K562 (cell line): ENCODE data around the gene SS18L1. TPM values are rescaled to one million over a fixed set of nuclear protein-coding genes. Genes with fewer than 3 reads are reported as not detected.
A peak's percentile ranks its signal among the peaks of the same experiment; 100 is the strongest.

Experiments
- ATAC-seq: fragments of 200-7000 bp; cut with Tn5 transposase; 3 replicates; pipeline ENCODE4 v1.9.1; 2020; ENCODE audit warnings: moderate library complexity
- BruUV-seq: library from RNA; stranded (reverse); fragments of 400-500 nt; replicated peaks from 2 replicates; lab custom pipeline; 2021; lab: Mats Ljungman, UMichigan
- CTCF ChIA-PET: fragments of 300-600 bp; formaldehyde crosslinking; extraction: SDS; loops from one replicate; lab custom pipeline; 2021; ENCODE audit warnings: low intra/inter-chr PET ratio; lab: Yijun Ruan, JAX
- POLR2A ChIA-PET: fragments of 300-600, 350-650 bp; sonication (Branson Sonifier 250); formaldehyde crosslinking; extraction: SDS; loops from one replicate; lab custom pipeline; 2021; ENCODE audit warnings: antibody characterized with exemption, inconsistent platforms; lab: Yijun Ruan, JAX
- DNase-seq, 4 experiments: peaks; one replicate each; pipeline versions ENCODE4 v3.0.0 to v3.0.0-alpha.2; 2011 to 2018; ENCODE audit warnings: low spot score in 3 of 4, mixed read lengths in 3 of 4; ENCODE audit errors: extremely low read depth in 1 of 4
- FAIRE-seq: peaks from 2 replicates; lab custom pipeline; 2011; peaks lifted over from hg19 to GRCh38; lab: Jason Lieb, UNC
- H2AFZ ChIP-seq: 2 replicates; pipeline ENCODE4 v1.6.0; 2011; ENCODE audit warnings: low read depth, low read length, control low read depth, inconsistent platforms
- H3K27ac ChIP-seq: fragments of 200-600 bp; 3 replicates; pipeline ENCODE4 v1.8.0; 2011; ENCODE audit warnings: low read depth, mild to moderate bottlenecking, control low read depth, inconsistent platforms, low read length, moderate library complexity, mixed read lengths; ENCODE audit errors: extremely low read depth
- H3K27me3 ChIP-seq, 2 experiments: fragments of 300-600 bp in 1 of 2; 2 replicates in 1 of 2; 3 replicates in 1 of 2; pipeline versions ENCODE4 v1.6.0 to v1.8.0; 2011; ENCODE audit warnings: inconsistent platforms in 2 of 2, low read length in 2 of 2, mild to moderate bottlenecking in 1 of 2, mixed read lengths in 1 of 2, moderate library complexity in 1 of 2; ENCODE audit not compliant: control insufficient read depth in 2 of 2, insufficient read depth in 2 of 2
- H3K36me3 ChIP-seq: fragments of 300-600 bp; 3 replicates; pipeline ENCODE4 v1.8.0; 2011; ENCODE audit warnings: mild to moderate bottlenecking, low read length, inconsistent platforms; ENCODE audit not compliant: control insufficient read depth, insufficient read depth
- H3K4me1 ChIP-seq, 2 experiments: fragments of 200-600 bp in 1 of 2; replicated peaks in 1 of 2; 2 replicates in 1 of 2; 3 replicates in 1 of 2; pipeline versions ENCODE4 v1.5.1 to v1.8.0; 2011; ENCODE audit warnings: inconsistent platforms in 2 of 2, low read length in 2 of 2, mild to moderate bottlenecking in 1 of 2, mixed read lengths in 1 of 2, moderate library complexity in 1 of 2; ENCODE audit not compliant: control insufficient read depth in 2 of 2, insufficient read depth in 2 of 2
- H3K4me2 ChIP-seq: 2 replicates; pipeline ENCODE4 v1.6.1; 2011; ENCODE audit warnings: low read length, control low read depth, inconsistent platforms, mixed read lengths; ENCODE audit not compliant: insufficient read depth
- H3K4me3 ChIP-seq: fragments of 200-600 bp; sonication (generic), shearing (Covaris generic); 2 replicates; pipeline ENCODE4 v1.5.1; 2016; ENCODE audit warnings: control low read depth, inconsistent platforms
- H3K79me2 ChIP-seq: fragments of 200-600 bp; 3 replicates; pipeline ENCODE4 v1.8.0; 2011; ENCODE audit warnings: low read length, inconsistent platforms; ENCODE audit not compliant: control insufficient read depth, insufficient read depth
- H3K9ac ChIP-seq, 2 experiments: 2 replicates each; pipeline versions ENCODE4 v1.6.0 to v1.6.1; 2011; ENCODE audit warnings: low read depth in 2 of 2, low read length in 2 of 2, control low read depth in 1 of 2, inconsistent platforms in 1 of 2, mild to moderate bottlenecking in 1 of 2, mixed read lengths in 1 of 2; ENCODE audit not compliant: insufficient read depth in 1 of 2
- H3K9me1 ChIP-seq: one replicate; pipeline ENCODE4 v1.6.0; 2011; ENCODE audit warnings: inconsistent platforms, mild to moderate bottlenecking, low read length, moderate library complexity; ENCODE audit not compliant: control insufficient read depth, insufficient read depth
- H3K9me3 ChIP-seq: replicated peaks from 2 replicates; pipeline ENCODE4 v1.5.1; 2011; ENCODE audit warnings: low read depth, low read length, inconsistent platforms; ENCODE audit not compliant: control insufficient read depth, insufficient read depth
- H4K20me1 ChIP-seq: replicated peaks from 2 replicates; pipeline ENCODE4 v1.6.1; 2011; ENCODE audit warnings: low read length, inconsistent platforms, mixed read lengths; ENCODE audit not compliant: control insufficient read depth, insufficient read depth
- ARNT ChIP-seq, 2 experiments: fragments of 450-650 bp; IDR thresholded peaks; 2 replicates each; pipeline ENCODE4 v1.6.1; 2016; ENCODE audit warnings: mild to moderate bottlenecking in 1 of 2
- BMI1 ChIP-seq: fragments of 150-350 bp; IDR thresholded peaks from 2 replicates; pipeline ENCODE4 v1.6.1; 2014; ENCODE audit warnings: low read length
- CLOCK ChIP-seq: fragments of 250-450 bp; sonication (Bioruptor Pico); IDR thresholded peaks from 2 replicates; pipeline ENCODE4 v1.4.0; 2020; ENCODE audit warnings: mild to moderate bottlenecking, moderate library complexity, borderline replicate concordance
- HINFP ChIP-seq: fragments of 450-650 bp; conservative IDR thresholded peaks from 2 replicates; pipeline ENCODE4 v1.6.1; 2016; ENCODE audit warnings: missing genetic modification characterization, low read depth, mild to moderate bottlenecking, control low read depth, missing compliant biosample characterization
- HMG20B ChIP-seq: fragments of 250-450 bp; sonication (Bioruptor Pico); IDR thresholded peaks from 2 replicates; pipeline ENCODE4 v1.5.0; 2021; ENCODE audit warnings: mild to moderate bottlenecking
- LARP7 ChIP-seq: fragments of 450-650 bp; IDR thresholded peaks from 2 replicates; pipeline ENCODE4 v1.6.1; 2016
- PRDM10 ChIP-seq: fragments of 450-650 bp; IDR thresholded peaks from 2 replicates; pipeline ENCODE4 v1.6.1; 2018; ENCODE audit not compliant: partially characterized antibody
- SMARCB1 ChIP-seq: IDR thresholded peaks from 2 replicates; pipeline ENCODE4 v1.6.1; 2011; ENCODE audit warnings: improper control_type of control experiment, low read depth; ENCODE audit not compliant: insufficient read length
- SNAPC5 ChIP-seq: fragments of 250-450 bp; sonication (Bioruptor Pico); IDR thresholded peaks from 2 replicates; pipeline ENCODE4 v1.8.0; 2021; ENCODE audit warnings: moderate library complexity, mild to moderate bottlenecking, inconsistent platforms
- TARDBP ChIP-seq: fragments of 450-650 bp; IDR thresholded peaks from 2 replicates; pipeline ENCODE4 v1.6.1; 2016
- TEAD2 ChIP-seq: fragments of 450-650 bp; IDR thresholded peaks from 2 replicates; pipeline ENCODE4 v1.6.1; 2016; ENCODE audit warnings: missing genetic modification characterization, control low read depth, missing compliant biosample characterization
- WHSC1 ChIP-seq: IDR thresholded peaks from one replicate; pipeline ENCODE4 v1.6.1; 2012; ENCODE audit warnings: low read length, control low read depth, inconsistent platforms
- ZNF589 ChIP-seq: fragments of 200-800 bp; sonication (Bioruptor generic); IDR thresholded peaks from 2 replicates; pipeline ENCODE4 v1.6.1; 2016; ENCODE audit warnings: low read depth, missing genetic modification characterization, missing compliant biosample characterization
- WGBS: fragments of 100-300 bp; shearing (Covaris generic); methylation state at CpG from one replicate; pipeline ENCODE4 v1.1.6; 2016; ENCODE audit warnings: low coverage, mixed read lengths; ENCODE audit not compliant: insufficient coverage; ENCODE audit errors: missing lambda C conversion rate; 5-methylcytosine and 5-hydroxymethylcytosine counted together
- in situ Hi-C: fragments of 300-500 bp; cut with MboI; formaldehyde crosslinking; loops from 4 replicates; pipeline ENCODE4 v1.15.0; 2018; ENCODE audit warnings: inconsistent platforms, mixed read lengths
- intact Hi-C: fragments of 100-400 bp; cut with micrococcal nuclease; formaldehyde crosslinking; loops from 2 replicates; pipeline ENCODE4 v1.14.2; 2022
- polyA plus RNA-seq, 8 experiments: library from polyadenylated mRNA; depleted of rRNA in 4 of 8; stranded (reverse) in 5 of 8; unstranded in 3 of 8; fragments of >200 nt; fragmentation: Nextera tagmentation in 2 of 8; fragmentation: Illumina TruSeq in 1 of 8; extraction: Ambion mirVana in 2 of 8; extraction: Trizol in 1 of 8; gene quantifications; 2 replicates each; pipeline versions ENCODE4 v1.2.1 to v1.2.3, GENCODE V29; 2011 to 2014; ENCODE audit warnings: inconsistent platforms in 1 of 8, missing spikeins in 1 of 8
- total RNA-seq, 7 experiments: library from RNA; depleted of rRNA in 6 of 7; stranded (reverse); fragments of >200 nt in 6 of 7; fragmentation: Illumina TruSeq in 2 of 7; extraction: Trizol in 2 of 7; gene quantifications; 2 replicates each; pipeline versions ENCODE4 v1.2.1 to v1.2.3, GENCODE V29; 2011 to 2021; ENCODE audit warnings: low replicate concordance in 1 of 7

The SS18L1 gene
- total and polyA plus RNA-seq, 9 of the 15 experiments (the other 6 are each of a cell fraction or from before 2014, with no cell fraction given): 2.7 to 28.3 (median 15.1) TPM

GRCh38 chr20:62193079-62194025 lies 49.8 kb downstream of the SS18L1 start:
- H3K79me2 ChIP-seq: peaks cover 31% of the 10 kb centered on the region
- no peaks in the 10 kb centered on the region for H3K27me3 ChIP-seq
- H3K4me2 ChIP-seq: no peak overlapping the region
- H3K4me1 ChIP-seq: peaks cover 0 to 6% of the 10 kb centered on the region in 2 experiments; a peak in 1 of 5 replicates
- peak; percentile 35 for FAIRE-seq
- ATAC-seq: no peak
- no peaks in the 10 kb centered on the region for H3K9me1 ChIP-seq
- POLR2A ChIA-PET: no interaction called here
- WGBS: 92% methylated on average over 29 of the region's 29 CpGs
- H4K20me1 ChIP-seq: peaks cover 14% of the 10 kb centered on the region; the same call in 1 of the 2 replicates
- H3K27ac ChIP-seq: no peak overlapping the region
- TF ChIP-seq HINFP (no peak), HMG20B (CRISPR knock-in tag) (no peak), CLOCK (CRISPR knock-in tag) (no peak), SNAPC5 (no peak), SMARCB1 (no peak), ARNT (IDR thresholded peaks at IDR 0.05) (no peak), LARP7 (no peak), BMI1 (no peak), ZNF589 (no peak), TARDBP (no peak), WHSC1 (no peak), PRDM10 (no peak), TEAD2 (tag) (no peak)
- TF ChIP-seq, all 486 proteins: peak for 0
- DNase-seq: no peak
- Histone ChIP-seq H3K4me3 (no peak overlapping the region), H3K9ac (no peak overlapping the region), H3K9me3 (no peaks in the 10 kb centered on the region), H3K36me3 (peaks cover 86% of the 10 kb centered on the region; the same call in 2 of the 3 replicates), H2AFZ (no peak overlapping the region)
- in situ Hi-C loops (no loop called here), intact Hi-C loops (no loop called here)
- no TSS peak for BruUV-seq
- CTCF ChIA-PET: no interaction called here
